NCI-H748 treated with DMSO at 0.1 percent for 48 hours (cell line): Measurements from ENCODE around the gene ING2.
"Not testable (repeated sequence)": the region's sequence is repeated elsewhere in the genome, so short reads cannot be mapped to it uniquely, and the experiment has no call there.

Source experiments
- DNase-seq: peaks from one replicate; lab custom pipeline; 2025; lab: John Stamatoyannopoulos, UW

Gene ING2

GRCh38 chr4:183550345-183551093 is 45.7 kb downstream of the ING2 start:
- DNase-seq, result no peak

- no peak for DNase-seq
These were observed 47.7 kb downstream of the ING2 start for GRCh38 chr4:183552274-183553146.

GRCh38 chr4:183553147-183553478 is 48.3 kb downstream of the ING2 start:
- DNase-seq, result not testable (repeated sequence)

GRCh38 chr4:183553601-183554345 is 48.9 kb downstream of the ING2 start:
- DNase-seq, result no peak

GRCh38 chr4:183554346-183554686 is 49.5 kb downstream of the ING2 start:
- DNase-seq, result no peak

GRCh38 chr4:183554878-183555585 is 50.2 kb downstream of the ING2 start:
- DNase-seq, result no peak

- DNase-seq, result no peak
These were observed 52.1 kb downstream of the ING2 start for GRCh38 chr4:183556947-183557346.

GRCh38 chr4:183557611-183558010 is 52.8 kb downstream of the ING2 start:
- DNase-seq, result no peak

GRCh38 chr4:183558873-183559272 is 54.0 kb downstream of the ING2 start:
- no peak for DNase-seq

- no peak for DNase-seq
These were observed 57.0 kb downstream of the ING2 start for GRCh38 chr4:183561905-183562304.
